GM12891 (cell line): ENCODE data around the gene RCC2.
"Not testable (repeated sequence)": the region's sequence is repeated elsewhere in the genome, so short reads cannot be mapped to it uniquely, and the experiment has no call there.

ENCODE experiments used
- DNase-seq: peaks from one replicate; pipeline ENCODE4 v3.0.0; 2011; ENCODE audit warnings: low spot score; ENCODE audit not compliant: insufficient read length
- FAIRE-seq: peaks from 2 replicates; lab custom pipeline; 2011; peaks lifted over from hg19 to GRCh38; lab: Jason Lieb, UNC
- PAX5 ChIP-seq: IDR thresholded peaks from 2 replicates; pipeline ENCODE4 v1.6.1; 2011; ENCODE audit warnings: low read length, moderate library complexity, mild to moderate bottlenecking; ENCODE audit not compliant: insufficient read depth, severe bottlenecking
- POLR2A ChIP-seq: IDR thresholded peaks from 2 replicates; pipeline ENCODE4 v1.6.1; 2011; ENCODE audit warnings: low read depth, low read length, control low read depth
- POLR2AphosphoS5 ChIP-seq: IDR thresholded peaks from 2 replicates; pipeline ENCODE4 v1.6.1; 2011; ENCODE audit warnings: low read depth, low read length, control low read depth
- POU2F2 ChIP-seq: IDR thresholded peaks from 2 replicates; pipeline ENCODE4 v1.6.1; 2011; ENCODE audit warnings: low read depth, mild to moderate bottlenecking, control low read depth, low read length, moderate library complexity
- SPI1 ChIP-seq: IDR thresholded peaks from 2 replicates; pipeline ENCODE4 v1.6.1; 2011; ENCODE audit warnings: low read depth, low read length, control low read depth
- TAF1 ChIP-seq: IDR thresholded peaks from 2 replicates; pipeline ENCODE4 v1.6.1; 2011; ENCODE audit warnings: low read depth, low read length, control low read depth

The RCC2 gene

DNA sequence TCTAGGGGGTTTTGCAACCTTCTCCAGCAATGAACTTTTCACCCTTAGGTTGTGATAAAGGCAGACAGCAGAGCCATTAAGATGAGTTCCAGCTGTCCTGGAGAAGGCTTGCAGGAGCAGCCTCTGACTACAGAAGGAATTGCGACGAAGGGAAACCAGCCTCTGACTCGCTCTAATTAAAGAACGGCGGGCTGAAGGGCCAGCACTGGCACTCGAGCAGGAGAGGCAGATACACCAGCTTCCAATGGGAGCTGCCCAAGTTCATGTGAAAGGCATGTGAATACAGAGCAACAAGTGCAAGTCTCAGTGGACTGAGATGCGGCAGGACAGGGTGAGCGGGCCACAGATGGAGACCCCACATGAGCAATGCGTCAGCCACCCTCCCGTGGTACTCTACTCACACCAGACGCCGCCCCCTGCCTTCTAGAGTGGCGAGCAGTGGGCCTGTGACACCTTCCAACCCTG lies 15.7 kb downstream of the RCC2 start:
- FAIRE-seq: no peak
- no peak for DNase-seq
- TF ChIP-seq SPI1 (no peak), POU2F2 (no peak), POLR2A (no peak), TAF1 (no peak), POLR2AphosphoS5 (no peak), PAX5 (no peak)

DNA sequence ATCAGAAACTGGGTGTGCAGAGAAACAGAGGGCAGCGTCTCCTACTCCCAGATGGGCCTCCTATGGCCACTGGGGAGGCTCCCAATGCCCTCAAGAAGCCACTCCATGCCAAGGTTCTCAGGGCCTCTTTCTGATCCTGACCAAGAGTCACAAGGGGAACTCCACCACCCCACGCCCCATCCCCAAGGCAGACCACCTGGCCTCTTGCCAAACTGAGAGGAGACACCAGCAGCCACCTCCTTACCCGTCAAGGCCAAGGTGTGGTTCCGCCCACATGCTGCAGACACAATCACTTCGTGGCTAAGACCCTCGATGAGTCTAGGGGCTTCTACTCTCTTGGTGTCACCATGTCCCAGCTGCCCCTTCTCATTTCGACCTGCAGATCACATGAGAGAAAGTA lies 17.0 kb downstream of the RCC2 start:
- DNase-seq (no peak), FAIRE-seq (no peak)
- TF ChIP-seq PAX5 (no peak), SPI1 (no peak), POLR2AphosphoS5 (no peak), TAF1 (no peak), POLR2A (no peak)

DNA sequence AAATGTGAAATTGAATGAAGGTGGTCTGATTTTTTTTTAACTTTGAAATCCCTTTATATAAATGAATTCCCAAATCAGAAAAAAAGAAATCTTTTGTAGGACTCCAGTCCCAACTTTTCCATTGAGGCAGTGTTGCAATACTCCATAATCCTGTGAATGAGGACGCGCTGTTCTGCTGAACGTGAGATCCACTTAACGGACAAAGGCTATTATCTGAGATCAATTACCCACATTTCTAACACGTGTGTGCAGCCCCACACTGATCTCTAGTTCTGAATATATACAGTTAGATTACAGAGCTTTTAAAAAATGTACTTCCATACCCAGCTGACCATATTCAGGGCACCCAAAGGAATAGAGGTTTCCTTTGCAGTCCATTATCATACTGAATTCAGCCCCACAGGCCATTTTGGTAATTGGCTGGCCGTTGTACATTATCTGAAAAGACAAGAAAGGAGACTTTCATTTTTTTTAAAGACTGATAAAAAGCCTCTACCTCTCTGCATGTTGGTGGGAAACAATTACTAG lies 19.0 kb downstream of the RCC2 start:
- FAIRE-seq (no peak), DNase-seq (no peak)
- TF ChIP-seq PAX5: no peak
- TF ChIP-seq POLR2AphosphoS5: no peak
- no peak for TF ChIP-seq POU2F2
- no peak for TF ChIP-seq TAF1
- TF ChIP-seq SPI1: no peak
- no peak for TF ChIP-seq POLR2A

DNA sequence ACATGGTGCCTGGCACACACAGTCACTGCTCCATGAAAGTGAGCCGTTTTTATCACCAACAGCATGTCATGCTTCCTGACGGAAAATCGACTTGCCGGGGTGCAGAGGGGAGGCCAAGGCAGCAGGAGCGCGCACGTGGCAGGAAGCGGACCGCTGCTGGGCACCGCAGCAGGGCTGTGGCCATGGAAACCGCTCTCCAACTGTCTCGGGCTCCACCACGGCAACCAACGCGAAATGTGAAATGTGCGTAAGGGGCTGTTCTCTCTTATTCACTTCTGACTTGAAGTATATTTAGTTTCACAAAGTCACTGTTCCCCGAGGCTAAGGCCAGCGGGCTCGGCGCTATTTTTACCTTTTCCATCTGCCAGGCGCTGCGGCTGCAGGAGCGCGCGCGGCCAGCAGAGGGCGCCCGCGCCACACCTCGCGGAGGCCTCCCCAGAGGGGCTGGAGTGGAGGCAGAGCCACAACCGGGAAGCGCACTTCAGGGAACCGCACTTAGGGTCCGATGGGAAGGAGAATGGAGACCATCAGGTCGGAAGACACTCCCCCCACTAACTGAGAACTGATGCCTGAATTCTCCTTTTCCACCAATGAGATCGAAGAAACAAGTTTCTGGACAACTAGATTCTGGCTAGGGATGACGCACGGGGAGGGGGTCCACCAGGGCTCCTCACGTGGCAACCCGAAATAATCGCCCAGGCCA lies 19.7 kb downstream of the RCC2 start:
- DNase-seq: peak; percentile 84
- no peak for TF ChIP-seq TAF1
- no peak for TF ChIP-seq SPI1
- no peak for TF ChIP-seq POLR2A
- no peak for TF ChIP-seq PAX5
- TF ChIP-seq POLR2AphosphoS5: no peak
- TF ChIP-seq POU2F2: no peak
- peak; percentile 78 for FAIRE-seq

DNA sequence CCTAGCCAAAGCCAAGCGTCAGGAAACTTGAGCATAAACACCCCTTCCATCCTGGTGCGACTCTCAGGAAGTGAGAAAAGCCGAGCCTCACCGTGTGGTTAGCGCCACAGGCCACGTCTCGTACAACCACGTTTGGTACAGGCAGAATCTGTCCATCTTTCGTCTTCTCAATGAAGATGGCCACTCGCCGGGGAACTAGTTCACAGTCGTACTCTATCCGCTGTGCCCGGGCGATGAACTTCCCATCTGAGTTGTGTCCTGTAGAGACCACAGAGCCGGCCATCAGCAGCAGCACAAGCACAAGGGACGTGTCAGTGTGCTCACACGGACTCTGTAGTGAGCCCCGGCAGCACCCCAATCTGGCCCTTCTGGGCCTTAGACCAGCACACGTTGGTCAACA lies 23.1 kb downstream of the RCC2 start:
- DNase-seq: no peak
- no peak for FAIRE-seq
- TF ChIP-seq SPI1: no peak

DNA sequence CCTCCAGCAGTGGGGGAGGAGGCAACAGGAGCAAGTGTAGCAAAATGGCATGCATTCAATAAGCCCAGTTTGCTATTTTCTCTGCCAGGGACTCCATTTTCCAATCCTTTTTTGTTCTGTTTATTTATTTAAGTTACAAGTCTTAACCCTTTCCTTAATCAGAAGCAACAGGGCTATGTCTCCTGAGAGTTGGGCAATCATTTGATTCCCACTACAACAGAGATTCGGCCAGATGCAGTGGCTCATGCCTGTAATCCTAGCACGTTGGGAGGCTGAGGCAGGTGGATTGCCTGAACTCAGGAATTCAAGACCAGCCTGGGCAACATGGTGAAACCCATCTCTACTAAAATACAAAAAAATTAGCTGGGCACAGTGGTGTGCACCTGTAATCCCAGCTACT lies 25.5 kb downstream of the RCC2 start:
- FAIRE-seq (no peak), DNase-seq (no peak)
- TF ChIP-seq SPI1: no peak
- TF ChIP-seq POLR2A: no peak
- TF ChIP-seq TAF1: no peak
- no peak for TF ChIP-seq POU2F2
- TF ChIP-seq POLR2AphosphoS5: no peak
- no peak for TF ChIP-seq PAX5

DNA sequence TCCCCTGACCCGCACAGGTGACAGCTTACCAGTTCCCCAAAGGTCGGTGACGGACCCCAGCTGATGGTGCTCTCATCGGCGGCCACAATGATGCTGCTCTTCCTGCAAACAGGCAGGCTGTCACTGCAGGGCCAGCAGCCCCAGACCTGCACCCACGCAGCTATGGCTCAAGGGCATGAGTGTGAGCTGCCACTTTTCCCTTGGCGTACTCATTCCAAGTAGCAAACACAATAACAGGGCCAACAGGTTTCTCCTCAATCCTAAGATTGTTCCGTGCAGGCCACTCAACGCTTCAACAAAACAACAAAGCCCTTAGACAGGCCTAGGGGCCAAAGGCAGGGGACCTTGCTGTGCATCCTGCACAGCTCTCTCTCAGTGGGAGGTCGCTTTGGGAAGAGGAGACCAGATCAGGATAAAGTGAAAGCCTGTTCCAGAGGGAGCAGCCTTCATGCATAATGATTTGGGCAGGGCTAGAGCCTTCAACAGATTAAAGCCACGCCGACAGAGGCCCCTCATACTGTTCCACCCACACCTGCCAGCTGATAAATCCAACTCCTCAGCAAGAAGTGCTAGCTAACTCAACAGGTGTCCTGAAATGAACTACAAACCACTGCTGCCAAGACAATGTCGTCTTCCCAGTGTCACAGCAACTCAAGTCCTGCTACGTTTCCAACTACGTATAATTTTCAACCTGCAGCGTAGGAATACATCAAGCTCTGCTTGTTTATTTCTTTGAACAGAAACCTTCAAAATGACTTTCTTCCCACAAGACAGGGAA lies 27.2 kb downstream of the RCC2 start:
- DNase-seq (no peak), FAIRE-seq (no peak)
- TF ChIP-seq POLR2AphosphoS5 (no peak), POLR2A (no peak), PAX5 (no peak), SPI1 (no peak), POU2F2 (no peak), TAF1 (no peak)

DNA sequence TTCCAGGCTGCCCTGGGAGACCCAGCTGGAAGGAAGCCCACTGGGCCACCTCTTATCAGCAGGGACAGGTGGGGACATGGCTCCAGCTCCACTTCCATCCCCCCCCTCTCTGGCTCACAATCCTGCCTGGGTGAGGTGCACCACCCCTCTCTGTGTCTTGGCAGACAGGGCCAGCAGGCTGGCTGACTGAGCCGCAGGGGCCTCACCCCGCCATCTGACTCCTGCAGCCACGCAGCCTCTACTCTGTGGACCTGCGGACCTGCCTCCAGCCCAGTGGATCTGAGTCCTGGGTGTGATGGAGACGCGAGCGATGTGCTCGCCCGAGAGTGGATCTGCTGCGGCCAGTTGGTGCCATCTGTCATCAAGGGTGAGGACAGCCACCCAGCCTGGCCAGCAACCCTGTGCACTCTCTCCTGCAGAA lies 30.1 kb downstream of the RCC2 start:
- no peak for FAIRE-seq
- no peak for DNase-seq
- TF ChIP-seq POLR2AphosphoS5 (no peak; the same call in 1 of the 2 replicates), TAF1 (no peak), POLR2A (no peak), SPI1 (no peak), POU2F2 (no peak), PAX5 (no peak)

DNA sequence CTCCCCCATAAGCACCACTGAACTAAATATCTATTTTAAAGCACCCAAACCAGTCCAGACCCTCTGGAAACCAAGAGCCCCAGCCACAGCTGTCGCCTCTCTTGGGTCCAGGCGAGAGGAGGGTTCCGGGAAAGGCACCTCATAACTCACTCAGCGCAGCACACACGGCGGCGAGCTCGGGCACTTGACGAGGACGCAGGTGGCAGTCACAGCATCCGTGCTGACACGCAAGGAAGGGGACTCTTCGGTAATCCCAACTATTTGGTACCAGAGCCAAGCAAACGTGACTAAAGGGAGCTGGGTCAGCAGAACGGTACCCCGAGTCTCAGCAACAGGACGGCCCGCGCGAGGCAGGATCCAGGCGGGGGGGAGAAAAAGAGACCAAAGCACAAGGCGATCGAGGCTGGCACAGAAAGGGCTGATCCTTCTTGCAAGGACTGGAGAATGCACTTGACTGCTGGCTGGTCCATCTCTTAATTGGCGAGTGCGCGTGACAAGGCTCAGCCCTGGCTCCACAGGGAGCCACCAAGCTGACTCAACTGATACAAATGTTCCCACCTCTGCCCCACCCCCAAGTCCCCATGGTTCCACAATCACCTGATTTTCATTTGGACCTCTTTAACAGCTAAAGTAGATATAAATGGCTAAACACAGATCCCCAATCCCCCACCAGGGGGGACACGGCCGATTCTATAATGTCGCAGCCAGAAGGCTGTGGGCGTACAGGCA lies 31.5 kb downstream of the RCC2 start:
- TF ChIP-seq POLR2AphosphoS5: 0 out of 2 replicates have a peak, but pooled peaks have one; percentile 12
- FAIRE-seq, DNase-seq: not testable (repeated sequence)

DNA sequence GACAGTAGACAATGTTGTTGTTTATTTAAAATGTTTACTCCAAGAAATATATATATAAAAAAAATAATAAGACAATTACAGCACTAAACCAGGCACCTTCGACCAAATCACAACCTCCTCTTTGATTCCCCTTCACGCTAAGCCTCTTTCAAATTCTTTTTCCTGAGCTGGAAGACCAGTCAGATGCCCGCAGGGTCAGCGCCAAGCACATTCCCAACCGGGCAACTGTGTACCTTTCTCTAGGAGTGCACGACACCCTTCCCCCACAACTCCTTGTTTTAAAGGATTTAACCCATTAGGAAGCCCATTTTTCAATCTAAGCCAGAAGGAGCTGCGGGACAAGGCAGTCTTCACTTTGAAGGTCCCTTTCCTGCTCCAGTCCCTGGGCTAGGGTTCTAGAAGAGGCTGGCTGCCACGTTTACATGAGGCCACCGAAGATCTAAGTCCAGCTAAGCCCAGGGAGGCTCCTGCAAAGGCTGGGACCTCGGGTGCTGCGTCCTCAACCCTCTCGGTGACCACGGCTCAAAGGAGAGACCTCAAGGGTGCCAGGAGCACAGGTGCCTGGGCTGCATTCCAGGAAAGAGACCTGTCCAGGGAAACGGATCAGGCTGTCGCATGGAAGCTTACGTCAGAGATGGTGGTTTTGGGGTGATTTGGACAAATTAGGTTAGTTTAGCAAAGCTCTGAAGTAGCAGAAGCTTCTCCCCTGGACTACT lies 32.6 kb downstream of the RCC2 start:
- not testable (repeated sequence) for DNase-seq, FAIRE-seq
